ENCODE measurements around the gene PPID.

Gene PPID

DNA sequence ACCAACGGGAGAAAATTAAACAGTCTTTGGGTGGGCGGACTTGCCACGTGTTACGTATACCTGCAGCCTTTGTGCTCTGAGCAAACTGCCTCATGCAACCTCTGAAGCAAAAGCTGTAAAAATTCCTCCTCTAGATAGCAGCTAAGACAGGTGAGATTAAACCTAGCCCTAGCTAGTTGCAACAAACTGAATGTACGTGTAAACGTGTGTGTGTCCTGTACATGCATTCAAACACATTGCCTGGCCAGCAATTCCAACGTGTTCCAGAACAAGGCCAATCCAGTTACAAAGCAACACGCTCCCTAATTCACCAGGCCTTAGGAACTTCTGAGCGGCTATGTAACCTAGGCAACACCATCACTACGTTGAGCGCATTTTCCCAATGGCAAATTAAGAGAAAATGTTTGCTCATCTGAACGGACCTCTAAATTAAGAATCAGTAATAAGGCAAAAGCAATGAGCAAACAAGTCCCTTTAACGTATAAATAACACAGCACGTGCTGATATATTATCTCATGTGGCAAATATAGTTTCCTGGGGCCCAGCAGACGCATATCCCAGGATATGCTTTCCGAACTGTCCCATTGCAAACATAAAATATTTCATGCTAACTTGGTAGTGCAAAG, 792 bp downstream of the PPID start:
- TF ChIP-seq, protein P1, sequence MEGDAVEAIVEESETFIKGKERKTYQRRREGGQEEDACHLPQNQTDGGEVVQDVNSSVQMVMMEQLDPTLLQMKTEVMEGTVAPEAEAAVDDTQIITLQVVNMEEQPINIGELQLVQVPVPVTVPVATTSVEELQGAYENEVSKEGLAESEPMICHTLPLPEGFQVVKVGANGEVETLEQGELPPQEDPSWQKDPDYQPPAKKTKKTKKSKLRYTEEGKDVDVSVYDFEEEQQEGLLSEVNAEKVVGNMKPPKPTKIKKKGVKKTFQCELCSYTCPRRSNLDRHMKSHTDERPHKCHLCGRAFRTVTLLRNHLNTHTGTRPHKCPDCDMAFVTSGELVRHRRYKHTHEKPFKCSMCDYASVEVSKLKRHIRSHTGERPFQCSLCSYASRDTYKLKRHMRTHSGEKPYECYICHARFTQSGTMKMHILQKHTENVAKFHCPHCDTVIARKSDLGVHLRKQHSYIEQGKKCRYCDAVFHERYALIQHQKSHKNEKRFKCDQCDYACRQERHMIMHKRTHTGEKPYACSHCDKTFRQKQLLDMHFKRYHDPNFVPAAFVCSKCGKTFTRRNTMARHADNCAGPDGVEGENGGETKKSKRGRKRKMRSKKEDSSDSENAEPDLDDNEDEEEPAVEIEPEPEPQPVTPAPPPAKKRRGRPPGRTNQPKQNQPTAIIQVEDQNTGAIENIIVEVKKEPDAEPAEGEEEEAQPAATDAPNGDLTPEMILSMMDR (IDR thresholded peaks at IDR 0.05), result no peak

DNA sequence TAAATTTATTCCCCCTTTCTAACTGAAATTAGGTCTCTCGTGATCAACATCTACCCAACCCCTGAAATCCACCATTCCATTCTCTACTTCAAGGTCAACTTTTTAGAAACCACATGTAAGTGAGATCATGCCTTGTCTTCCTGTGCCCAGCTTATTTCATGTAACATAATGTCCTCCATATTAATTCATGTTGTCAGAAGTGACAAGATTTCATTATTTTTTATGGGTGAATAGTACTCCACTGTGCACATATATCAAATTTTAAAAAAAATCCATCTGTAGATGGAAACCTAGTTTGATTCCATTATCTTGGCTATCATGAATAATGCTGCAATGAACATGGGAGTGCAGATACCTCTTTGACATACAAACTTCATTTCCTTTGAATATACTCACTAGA, 1.5 kb downstream of the PPID start:
- TF ChIP-seq, protein P1 (IDR thresholded peaks at IDR 0.05), result no peak

DNA sequence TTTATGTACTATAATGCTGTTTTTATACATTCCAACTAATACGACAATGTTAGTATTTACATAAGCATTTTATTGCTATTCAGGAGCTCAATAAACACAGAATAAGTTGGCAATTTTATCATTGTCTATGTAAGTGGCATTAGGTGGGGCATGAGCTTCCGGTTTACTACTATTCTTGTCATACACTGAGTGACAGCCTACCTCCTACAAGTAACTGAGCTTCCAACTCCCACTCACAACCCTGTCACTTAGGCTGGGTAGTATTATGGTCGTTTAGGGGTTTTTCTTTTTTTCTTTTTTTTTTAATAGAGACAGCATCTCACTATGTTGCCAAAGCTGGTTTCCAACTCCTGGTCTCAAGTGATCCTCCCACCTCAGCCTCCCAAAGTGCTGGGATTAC, 7.4 kb downstream of the PPID start:
- TF ChIP-seq, protein P1 (IDR thresholded peaks at IDR 0.05), result no peak

DNA sequence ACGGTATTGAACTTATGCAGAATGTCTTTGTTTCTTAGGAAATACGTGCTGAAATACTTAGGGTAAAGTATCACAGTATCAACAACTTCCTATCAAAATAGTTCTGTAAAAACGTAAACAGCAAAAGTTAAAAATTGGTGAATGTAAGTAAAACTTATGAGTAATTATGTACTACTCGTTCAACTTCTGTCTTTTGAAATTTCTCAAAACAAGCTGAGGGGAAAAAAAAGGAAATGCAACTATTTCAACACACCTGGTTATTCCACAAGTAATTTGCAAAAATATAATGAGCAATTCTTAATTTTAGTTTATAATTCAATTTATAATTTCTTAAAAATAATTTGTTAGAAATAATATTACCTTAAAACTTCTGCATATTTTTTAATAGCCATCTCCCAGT, 8.3 kb downstream of the PPID start:
- TF ChIP-seq, protein P1 (IDR thresholded peaks at IDR 0.05), result no peak

DNA sequence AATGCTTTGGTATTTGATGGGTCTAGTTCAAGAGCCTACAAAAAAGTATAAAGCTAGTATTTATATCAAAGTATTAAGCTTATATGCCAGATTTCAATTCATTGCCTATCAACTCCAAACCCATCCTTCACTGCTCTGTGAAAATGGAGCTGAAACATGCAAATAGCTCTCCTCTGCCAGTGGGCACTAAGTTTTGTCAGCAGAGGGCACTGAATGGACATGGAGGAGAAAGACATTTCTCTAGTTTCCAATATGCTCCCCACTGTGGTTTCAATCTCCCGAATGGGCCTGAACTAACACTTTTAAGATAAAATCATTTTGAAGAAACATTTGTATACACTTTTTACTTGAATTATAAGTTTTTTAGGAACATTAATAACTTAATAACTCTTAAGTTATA, 12.4 kb downstream of the PPID start:
- TF ChIP-seq, protein P1 (IDR thresholded peaks at IDR 0.05), result peak; percentile 37; the same call in 1 of the 2 replicates

DNA sequence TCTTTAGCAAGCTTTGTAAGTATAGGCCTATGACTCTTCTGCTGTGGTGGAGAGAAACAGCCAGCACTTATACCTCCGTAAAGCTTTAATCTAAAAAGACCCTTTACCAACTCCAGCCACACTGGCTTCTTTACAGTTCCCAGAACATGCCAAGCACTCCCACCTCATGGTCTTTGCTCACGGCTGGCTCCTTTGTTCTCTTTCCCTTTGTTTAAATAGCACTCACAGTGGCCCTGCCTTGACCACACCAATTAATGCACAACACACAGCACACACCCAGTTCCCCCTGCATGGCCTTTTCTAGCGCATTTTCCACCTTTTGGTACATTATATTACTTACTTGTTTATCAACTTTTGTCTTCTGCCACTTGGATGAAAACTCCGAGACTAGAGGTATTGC, 18.9 kb downstream of the PPID start:
- TF ChIP-seq, protein P1 (IDR thresholded peaks at IDR 0.05), result no peak

DNA sequence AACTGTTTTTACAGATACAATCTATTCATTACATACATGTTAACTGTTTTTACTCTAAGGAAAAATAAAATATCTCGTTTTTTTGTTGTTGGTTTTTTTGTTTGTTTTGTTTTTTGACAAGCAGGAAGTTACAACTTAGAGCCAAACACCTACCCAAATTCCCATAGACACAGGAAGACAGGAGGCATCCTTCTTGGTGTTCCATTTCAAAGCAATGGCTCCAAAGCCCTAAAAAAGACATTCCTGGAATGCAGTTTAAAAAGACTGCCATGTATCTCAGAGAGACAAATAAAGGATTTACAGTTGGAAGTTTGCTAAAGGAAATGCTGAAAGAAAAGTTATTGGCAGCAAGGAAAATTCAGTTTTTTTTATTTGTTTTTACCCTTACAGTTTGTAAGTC, 34.4 kb downstream of the PPID start:
- TF ChIP-seq, protein P1 (IDR thresholded peaks at IDR 0.05), result no peak

DNA sequence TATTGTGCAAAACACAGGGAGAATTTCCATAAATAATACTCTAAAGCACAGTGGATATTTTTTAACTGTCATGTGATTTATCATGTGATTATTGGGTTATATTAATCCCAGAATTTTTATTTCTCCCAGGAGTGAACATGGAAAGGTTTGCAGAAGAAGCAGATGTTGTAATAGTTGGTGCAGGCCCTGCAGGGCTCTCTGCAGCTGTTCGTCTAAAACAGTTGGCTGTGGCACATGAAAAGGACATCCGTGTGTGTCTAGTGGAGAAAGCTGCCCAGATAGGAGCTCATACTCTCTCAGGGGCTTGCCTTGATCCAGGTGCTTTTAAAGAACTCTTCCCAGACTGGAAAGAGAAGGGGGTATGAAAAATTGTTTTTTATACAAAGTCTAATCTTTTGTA, 41.1 kb downstream of the PPID start:
- TF ChIP-seq, protein P1 (IDR thresholded peaks at IDR 0.05), result no peak
